ENCODE measurements around the gene DTNB.

GRCh38 chr2:25371253-25372241, 301.8 kb downstream of the DTNB start:
- TF ChIP-seq POLR2A (IDR thresholded peaks at IDR 0.05) (no peak), POLR2AphosphoS5 (IDR thresholded peaks at IDR 0.05) (no peak), EP300 (IDR thresholded peaks at IDR 0.05) (no peak)
- TF ChIP-seq, protein P1, sequence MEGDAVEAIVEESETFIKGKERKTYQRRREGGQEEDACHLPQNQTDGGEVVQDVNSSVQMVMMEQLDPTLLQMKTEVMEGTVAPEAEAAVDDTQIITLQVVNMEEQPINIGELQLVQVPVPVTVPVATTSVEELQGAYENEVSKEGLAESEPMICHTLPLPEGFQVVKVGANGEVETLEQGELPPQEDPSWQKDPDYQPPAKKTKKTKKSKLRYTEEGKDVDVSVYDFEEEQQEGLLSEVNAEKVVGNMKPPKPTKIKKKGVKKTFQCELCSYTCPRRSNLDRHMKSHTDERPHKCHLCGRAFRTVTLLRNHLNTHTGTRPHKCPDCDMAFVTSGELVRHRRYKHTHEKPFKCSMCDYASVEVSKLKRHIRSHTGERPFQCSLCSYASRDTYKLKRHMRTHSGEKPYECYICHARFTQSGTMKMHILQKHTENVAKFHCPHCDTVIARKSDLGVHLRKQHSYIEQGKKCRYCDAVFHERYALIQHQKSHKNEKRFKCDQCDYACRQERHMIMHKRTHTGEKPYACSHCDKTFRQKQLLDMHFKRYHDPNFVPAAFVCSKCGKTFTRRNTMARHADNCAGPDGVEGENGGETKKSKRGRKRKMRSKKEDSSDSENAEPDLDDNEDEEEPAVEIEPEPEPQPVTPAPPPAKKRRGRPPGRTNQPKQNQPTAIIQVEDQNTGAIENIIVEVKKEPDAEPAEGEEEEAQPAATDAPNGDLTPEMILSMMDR (IDR thresholded peaks at IDR 0.05), result no peak
